Mammary epithelial cell (primary cell): Measurements from ENCODE around the gene MAP4K4.

Experiments used
- CTCF ChIP-seq, 2 donors: IDR thresholded peaks in 1 of 2; conservative IDR thresholded peaks in 1 of 2; 2 replicates each; pipeline ENCODE4 v1.5.1; 2011 to 2012; ENCODE audit warnings: inconsistent platforms in 2 of 2, low read length in 2 of 2, mild to moderate bottlenecking in 2 of 2, control low read depth in 1 of 2, low read depth in 1 of 2; ENCODE audit not compliant: insufficient read depth in 1 of 2; ENCODE audit errors: extremely low read depth in 1 of 2
- EZH2 ChIP-seq: IDR thresholded peaks from 2 replicates; pipeline ENCODE4 v1.6.1; 2012; ENCODE audit warnings: low read length, inconsistent platforms, borderline replicate concordance

- TF ChIP-seq CTCF (conservative IDR thresholded peaks at IDR 0.05 in 1 of 2, IDR thresholded peaks at IDR 0.05 in 1 of 2; ENCODE audit: extremely low read depth in 1 of 2, insufficient read depth in 1 of 2, low read depth in 1 of 2, low read length in 2 of 2) (no peak), EZH2 (no peak)
Observed at GRCh38 chr2:101837354-101837753, 139.8 kb downstream of the MAP4K4 start.
